ENCODE data around the gene PLK2.

The PLK2 gene

DNA sequence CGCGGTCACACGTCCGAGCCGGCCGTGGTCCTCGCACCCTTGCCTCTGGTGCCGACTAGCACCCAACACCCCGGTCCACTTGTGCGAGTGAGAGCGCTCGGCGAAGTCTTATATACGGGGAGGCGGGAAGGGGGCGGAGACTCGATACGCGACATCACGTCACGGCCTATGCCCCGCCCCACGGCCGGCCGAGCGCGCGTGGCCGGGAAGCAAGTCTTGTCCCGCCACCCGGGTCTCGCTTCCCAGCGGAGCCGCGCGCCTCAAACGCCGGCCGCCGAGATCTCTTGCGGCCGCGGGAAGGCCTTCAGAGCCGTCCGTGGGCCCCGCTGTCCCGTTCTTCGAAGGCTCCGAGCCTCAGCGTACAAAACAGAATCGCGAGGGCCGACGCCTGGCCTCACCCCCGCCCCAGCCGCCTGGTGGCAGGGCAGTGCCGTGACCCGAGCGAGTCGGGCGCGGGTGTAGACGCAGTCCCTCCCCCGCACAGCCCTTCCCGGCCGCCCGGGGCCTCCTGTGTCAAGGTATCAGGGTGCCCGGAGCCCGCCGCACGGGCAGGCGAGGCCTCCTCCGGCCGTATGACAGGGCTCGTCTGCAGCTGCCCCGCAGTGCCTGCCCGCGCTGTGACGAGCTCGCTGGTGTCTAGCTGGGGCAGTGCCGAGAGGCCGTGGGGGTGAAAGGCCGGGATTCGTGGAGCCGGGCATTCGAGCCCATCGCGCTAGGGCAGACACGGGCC lies at the start of gene PLK2:
TSS of gene PLK2 (minus strand) at position 85 of the 730 bp plus-strand sequence. CDS start 127 bp downstream, outside the sequence.
- DNase-seq (ENCODE audit: low spot score): peak; percentile 65

DNA sequence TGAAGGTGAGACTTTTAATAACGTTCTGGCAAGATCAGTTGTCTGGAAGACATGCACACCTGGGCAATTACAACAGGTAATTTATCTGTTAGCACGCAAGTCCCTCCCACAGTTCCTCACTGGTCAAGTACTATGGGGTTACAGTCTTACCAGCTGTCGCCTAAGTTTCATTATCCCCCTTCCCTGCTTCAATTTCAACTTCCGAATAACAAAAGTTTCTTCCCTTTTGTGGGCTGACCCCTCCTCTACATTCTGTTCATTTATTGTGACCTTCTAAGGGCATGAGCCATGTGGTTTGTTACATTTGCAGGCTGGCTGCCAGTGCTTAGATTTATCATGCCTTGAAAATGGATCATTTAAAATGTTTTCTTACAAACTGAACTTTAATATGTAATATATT lies 47.8 kb upstream of the PLK2 start:
- no peak for DNase-seq (ENCODE audit: low spot score)

DNA sequence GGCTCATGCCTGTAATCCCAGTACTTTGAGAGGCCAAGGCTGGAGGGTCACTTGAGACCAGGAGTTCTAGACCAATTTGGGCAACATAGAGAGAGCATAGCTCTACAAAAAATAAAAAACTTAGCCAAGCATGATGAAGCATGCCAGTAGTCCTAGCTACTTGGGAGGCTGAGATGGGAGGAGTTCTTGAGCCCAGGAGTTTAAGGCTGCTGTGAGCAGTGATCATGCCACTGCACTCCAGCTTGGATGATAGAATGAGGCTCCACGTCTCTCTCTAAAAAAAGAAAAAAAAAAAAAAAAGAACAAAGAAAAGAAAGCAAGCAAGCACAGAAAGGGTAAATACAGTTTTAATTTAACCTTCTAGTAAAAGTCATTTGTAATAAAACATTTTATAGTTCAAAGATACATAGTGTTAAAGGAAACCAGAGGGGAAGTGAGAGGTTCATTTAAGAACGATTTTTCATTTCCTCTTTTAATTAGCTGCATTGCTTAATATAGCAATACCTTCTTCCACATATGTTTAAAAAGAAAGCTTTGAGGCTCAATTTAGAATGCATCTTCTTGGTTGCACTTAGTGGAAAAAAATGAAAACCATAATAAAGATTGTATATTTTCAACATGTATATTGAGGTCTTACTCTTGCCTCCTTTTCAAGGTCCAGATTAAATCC lies 46.2 kb upstream of the PLK2 start:
- DNase-seq (ENCODE audit: low spot score): no peak

DNA sequence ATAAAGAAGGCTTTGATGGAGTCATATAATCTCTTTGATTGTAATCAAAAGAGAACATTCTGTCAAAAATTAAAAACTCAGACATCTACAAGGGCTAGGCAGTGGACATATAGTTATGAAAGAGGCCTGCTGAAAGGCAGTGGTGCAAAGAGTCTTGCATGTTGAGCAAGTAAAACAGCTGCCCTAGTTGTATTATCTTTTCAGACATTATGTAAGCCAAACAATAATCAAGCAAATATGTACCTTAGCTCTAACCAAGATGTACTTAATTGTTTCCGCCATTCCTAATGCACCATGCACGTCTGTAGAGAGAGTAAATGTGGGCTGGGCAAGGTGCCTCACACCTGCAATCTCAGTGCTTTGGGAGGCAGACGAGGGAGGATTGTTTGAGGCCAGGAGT lies 45.6 kb upstream of the PLK2 start:
- no peak for DNase-seq (ENCODE audit: low spot score)

DNA sequence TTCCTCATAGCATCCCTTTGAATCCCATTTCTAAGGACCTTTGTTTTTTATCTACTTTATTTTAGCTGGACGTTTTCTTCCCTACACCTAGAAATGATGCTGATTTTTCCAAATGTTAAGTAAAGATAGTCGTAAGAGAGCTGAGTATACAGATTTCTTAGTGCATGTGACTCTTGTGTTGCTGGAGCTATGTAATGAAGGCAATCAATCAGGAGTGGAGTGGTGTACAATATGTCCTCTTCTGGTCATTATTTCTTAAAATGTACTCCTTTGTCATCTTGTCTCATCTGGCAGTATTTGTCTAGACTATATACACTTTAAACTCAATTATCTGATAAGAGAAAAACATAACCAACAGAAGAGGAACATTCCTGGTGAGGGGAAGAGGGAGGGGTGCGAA lies 44.9 kb upstream of the PLK2 start:
- DNase-seq (ENCODE audit: low spot score): no peak

DNA sequence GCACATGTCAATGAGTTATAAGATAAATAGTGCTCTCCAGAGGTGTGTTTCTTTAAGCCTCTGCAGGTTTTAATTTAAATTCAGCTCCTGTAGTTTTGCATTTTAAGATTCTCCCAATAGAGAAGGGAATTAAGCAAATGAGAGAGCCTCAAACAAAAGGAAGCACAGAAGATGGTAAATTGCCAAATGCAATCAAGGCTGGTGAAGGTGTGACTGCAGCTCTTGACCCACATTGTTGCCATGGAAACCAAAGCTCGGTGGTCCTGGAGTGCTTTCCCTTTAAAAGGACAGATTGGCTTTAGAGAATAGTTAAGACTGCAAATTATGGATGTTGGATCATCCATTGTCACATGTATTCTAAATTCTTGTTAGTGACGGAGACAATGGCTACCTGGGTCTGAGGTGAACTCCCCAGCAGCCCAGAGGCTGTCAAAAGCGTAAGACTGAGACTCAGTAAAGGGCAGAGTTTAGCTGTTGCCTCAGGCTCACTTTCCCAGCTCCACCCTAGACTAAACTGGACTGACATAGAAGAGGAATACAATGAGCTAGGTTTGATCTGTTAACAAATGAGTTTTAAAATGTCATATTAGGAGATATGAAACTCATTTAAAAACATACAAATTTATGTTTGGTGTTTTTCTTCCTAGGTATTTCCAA lies 43.6 kb upstream of the PLK2 start:
- DNase-seq (ENCODE audit: low spot score): no peak

DNA sequence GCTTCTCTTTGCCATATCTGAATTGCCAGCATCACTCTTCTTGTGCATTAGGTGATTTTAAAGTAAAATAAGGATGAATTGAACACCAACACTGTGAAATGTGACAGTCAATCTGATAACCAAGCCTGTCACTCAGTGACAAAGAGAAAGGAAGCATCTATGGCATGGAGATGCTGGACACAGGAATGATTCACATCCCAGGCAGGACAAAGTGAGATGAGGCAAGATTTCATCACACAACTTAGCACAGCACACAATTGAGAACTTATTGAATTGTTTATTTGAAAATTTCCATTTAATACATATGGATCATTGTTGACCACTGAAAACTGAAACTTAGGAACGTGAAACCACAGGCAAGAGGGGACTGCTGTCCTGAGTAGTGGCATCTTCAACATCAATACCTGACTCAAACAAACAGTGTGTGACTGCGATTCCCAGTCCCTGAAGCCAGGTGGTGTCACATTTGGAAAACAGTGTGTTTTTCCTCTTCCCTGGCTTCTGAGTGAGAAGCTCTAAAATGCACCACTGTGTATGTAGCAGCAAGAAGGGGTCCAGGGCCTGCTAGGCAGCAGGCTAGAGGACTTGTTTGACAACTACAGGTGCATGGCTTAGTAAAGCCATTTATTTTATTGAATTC lies 42.0 kb upstream of the PLK2 start:
- DNase-seq (ENCODE audit: low spot score): peak; percentile 3

DNA sequence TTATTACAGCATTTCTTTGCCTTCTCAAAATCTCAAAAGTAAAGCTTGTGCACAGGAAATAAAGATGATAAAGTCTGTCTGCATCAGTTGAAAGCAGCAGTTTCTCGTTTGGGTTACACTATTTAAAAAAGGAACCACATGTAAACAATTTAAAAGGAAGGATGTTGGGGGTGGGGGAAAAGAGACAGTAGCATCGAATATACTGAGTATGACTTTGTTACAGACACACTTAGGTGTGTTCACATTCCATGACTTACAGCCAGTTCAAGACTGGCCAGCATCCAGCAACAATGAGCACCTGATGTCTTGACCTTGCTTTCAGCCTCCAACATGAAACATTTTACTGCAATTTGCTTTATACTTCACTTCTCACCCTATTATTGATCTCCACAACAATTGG lies 40.1 kb upstream of the PLK2 start:
- no peak for DNase-seq (ENCODE audit: low spot score)

DNA sequence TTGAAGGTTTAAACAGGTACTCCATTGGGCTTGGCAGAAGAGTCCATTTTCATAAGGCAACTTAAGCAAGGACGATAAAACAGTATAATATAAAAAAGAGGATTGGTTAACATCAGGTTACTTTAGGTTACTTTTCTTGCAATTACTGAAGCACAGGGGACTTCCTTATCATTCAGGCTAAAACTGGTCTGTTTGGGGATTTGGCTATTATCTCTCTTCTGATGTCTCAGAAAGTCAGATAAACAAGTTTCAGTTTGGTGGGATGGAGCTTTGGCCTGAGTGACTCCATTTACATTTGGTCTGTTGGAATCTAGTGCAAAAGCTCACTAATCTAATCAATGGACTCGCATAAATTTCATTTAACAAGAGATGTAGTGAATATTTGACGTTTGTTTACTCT lies 39.3 kb upstream of the PLK2 start:
- no peak for DNase-seq (ENCODE audit: low spot score)

DNA sequence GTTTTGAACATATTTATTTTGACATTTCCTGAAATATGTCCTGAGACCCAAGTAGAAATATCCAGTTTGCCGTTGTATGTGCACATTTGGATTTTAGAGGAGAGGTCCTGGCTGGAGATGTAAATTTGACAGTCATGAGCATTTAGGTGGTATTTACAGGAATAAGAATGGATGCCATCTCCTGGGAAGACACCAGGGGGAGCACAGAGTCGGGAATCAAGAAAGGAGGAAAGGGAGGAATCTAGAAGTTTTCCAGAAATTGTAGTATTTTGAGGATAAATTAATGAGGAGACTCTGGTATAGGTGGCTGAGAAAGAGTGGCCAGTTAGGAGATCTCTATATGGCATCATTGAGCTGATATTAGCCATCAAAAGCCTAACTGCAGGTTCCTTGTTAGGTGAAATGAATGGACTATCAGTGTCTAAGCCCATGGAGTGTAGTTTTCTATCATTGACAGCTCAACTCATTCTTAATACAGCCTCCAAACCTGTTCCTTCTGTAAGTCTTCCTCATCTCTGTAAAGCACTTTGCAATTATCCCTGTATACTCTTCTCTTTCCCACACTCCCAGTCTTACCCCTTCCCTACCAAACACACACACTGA lies 38.6 kb upstream of the PLK2 start:
- DNase-seq (ENCODE audit: low spot score): peak; percentile 7

DNA sequence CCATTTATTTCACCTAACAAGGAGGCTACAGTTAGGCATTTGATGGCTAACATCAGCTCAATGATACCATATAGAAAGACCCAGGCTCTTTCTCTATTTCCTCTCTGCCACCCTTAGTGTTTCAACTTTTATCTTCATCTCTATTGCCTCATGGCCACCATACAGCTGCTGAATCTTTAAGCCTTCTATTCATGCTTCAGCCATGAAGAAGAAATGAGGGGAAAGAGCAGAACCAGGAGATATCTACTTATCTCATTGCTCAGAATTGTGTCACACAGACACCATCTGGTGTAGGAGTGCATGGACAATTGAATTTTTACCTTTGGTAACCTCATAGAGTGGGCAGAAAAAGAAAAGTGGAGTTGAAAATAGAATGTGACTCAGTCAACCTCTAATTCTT lies 38.0 kb upstream of the PLK2 start:
- DNase-seq (ENCODE audit: low spot score): no peak

DNA sequence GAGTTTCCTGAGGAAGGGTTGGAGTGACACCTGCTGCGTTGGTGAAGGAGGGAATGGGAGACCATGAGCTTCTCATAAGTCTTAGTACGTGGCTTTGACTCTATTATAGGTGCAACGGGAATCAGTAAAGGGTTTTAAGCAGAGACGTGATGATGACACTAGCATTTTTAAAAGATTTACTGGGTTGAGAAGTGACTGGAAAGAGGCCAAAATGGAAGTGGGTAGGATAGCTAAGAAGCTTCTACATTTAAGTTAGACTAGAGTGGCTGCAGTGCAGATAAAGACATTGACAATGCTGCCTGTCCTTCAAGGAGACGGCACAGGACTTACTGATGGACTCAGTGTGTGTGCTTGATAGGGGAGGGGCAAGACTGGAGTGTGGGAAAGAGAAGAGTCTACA lies 37.5 kb upstream of the PLK2 start:
- DNase-seq (ENCODE audit: low spot score): no peak

DNA sequence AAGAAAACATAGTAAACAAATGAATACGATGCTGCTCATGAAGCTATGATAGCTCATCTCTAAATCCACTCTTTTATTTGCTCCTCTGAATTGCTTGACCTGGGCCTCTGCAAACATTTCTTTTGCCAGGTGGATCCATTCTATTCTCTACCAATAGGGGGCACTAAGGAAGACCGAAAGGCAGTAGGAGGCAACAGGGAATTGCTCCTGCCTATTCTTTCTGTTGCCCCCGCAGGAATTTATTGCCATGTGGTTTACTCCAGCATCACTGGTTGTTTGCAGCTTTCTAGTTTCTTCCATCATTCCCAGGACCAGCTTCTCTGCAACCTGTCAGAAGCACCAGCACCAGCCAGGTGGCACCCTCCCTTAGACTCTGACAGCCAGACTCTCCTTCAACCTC lies 36.6 kb upstream of the PLK2 start:
- no peak for DNase-seq (ENCODE audit: low spot score)

DNA sequence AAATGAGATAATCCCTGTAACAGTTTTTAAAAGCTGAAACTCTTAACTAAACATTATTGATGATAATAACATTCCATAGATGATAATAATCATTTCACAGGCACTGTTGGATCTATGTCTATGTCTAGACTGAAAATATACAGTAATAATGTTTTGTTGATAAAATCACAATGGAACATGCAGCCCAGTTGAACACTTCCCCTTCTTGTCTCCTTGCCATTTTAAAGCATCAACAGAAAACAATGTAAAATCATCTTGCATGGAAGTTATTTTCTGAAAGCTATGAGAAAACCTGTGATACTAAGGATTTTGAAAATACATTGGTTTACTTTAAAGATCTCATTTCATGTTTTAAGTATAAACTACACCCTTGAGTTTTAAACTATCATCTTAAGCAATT lies 33.3 kb upstream of the PLK2 start:
- no peak for DNase-seq (ENCODE audit: low spot score)

DNA sequence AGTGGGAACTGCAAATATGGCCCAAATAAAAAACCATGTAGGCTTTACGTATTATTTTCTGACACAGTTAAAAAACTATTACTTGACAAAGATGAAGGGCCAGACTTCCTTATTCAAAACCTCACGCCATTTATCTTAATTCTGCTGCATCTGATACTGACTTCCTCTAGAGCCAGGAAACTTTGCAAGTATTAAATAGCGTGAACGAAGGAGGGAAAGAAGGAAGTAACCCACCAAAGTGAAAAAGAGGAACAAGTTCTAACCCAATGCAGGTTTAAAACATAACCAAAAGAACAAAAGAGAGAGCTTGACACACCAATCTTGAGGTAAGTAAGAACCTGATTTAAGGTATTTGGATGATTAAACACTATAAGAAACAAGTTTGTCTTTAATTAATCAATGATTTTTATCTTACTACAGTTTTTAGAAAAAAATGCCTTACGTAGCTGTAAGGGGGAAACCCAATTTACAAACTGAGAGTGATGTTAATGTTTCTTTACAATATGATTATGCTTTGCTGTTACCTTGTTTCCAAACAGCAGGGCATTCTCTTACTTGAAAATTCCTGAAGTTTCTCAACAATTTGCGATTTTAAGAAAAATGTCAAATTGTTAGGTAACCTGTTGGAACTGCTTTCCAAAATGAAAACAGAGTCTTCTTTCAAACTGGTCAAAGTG lies 31.5 kb upstream of the PLK2 start, which contains the start of gene GAPT:
TSS of gene GAPT (plus strand) at position 220 of the 677 bp plus-strand sequence. CDS start 3,102 bp downstream, outside the sequence.
- DNase-seq (ENCODE audit: low spot score): no peak

DNA sequence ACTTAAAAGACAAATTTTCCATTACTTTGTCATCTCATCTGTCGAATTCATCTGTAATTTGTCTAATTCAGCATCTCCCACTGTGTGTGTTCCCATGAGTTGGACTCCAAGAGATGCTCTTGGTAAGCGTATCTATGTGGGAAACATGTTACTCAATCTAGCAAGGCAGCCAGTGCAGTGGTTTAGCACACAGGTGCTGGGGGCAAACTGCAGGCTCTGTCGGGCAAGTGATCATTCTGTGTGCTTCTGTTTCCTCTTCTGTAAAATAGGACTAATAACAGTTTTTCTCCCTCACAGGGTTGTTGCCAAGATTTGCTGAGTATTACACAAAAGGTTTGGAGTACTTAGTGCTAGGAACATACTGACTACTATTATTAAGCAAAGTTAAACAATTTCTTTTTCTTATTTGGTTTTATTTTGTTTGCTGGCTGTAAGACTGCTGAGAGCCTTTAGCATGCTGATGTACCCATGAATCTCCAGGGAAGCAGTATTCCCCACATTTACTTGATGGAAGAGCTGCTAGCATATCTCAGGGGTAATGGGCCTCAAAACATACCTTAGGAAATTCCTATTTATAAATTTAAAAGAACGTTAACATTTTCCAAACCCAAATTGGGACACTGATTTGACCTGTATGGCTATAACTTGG lies 30.6 kb upstream of the PLK2 start:
- DNase-seq (ENCODE audit: low spot score): no peak

DNA sequence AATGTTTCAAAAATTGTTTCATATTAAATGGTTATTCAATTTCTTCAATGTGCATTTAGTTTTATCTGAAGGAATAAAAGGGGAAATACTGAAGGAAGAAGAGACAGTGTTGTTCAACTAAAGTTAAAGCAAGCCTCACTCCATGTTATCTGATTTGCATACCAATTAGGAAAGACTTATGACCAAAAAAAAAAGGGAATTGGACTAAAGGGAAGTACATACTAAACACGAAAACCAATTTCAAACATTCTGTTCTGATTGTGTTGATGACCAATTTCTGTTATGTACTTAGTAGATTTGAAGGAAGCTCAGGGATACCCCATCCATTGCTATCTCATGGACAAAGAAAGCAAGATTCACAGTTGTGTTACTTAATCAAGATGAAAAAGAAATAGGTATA lies 26.4 kb upstream of the PLK2 start:
- no peak for DNase-seq (ENCODE audit: low spot score)

DNA sequence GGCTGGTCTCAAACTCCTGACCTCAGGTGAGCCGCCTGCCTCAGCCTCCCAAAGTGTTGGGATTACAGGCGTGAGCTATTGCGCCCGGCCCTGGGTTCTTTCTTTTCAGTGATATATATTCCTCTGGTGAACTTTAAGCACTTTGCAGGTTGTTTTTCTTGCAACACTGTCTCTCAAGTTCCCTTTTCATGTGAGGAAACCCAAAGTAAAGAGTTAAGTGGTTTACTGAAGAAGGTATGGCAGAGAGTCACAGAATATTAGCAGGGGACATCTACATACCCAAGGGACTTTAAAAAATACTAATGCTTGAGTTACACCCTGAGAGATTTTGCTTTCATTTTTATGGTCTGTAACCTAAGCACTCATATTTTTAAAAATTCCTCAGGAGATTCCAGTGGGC lies 24.6 kb upstream of the PLK2 start:
- no peak for DNase-seq (ENCODE audit: low spot score)

DNA sequence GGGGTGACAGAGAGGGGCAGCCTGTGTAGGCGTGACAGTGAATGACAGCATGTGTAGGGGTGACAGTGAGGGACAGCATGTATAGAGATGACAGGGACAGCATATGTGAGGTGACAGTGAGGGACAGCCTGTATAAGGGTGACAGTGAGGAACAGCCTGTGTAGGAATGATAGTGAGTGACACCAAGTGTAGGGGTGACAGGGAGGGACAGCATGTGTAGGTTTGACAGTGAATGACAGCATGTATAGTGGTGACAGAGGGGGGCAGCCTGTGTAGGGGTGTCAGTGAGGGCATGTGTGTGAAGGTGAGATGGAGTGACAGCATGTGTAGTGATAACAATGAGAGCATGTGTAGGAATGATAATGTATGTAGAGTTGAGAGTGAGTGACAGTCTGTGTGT lies 22.6 kb upstream of the PLK2 start:
- DNase-seq (ENCODE audit: low spot score): no peak

DNA sequence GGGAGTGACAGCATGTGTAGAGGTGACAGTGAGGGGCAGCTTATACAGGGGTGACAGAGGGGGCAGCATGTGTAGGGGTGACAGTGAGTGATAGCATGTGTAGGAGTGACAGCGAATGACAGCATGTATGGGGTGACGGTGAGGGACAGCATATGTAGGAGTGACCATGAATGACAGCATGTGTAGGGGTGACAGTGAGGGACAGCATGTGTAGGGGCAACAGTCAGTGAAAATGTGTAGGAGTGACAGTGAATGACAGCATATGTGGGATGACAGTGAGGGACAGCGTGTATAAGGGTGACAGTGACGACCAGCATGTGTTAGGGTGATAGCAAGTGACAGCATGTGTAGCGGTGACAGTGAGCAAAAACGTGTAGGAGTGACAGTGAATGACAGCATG lies 21.9 kb upstream of the PLK2 start:
- no peak for DNase-seq (ENCODE audit: low spot score)

DNA sequence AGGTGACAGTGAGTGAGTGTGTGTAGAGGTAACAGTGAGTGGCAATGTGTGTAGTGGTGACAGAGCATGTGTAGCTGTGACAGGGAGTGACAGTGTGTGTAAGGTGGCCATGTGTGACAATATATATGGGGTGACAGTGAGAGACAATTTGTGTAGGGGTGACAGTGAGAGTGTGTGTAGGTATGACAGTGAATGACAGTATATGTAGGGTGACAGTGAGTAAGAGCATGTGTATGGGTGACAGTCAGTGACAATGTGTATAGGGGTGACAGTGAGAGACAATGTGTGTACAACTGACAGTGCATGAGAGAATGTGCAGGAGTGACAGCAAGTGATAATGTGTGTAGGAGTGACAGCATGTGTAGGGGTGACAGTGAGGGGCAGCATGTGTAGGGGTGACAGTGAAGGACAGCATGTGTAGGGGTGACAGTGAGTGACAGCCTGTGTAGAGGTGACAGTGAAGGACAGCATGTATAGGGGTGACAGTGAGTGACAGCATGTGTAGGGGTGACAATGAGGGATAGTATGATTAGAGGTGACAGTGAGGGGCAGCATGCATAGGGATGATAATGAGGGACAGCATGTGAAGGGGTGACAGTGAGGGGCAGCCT lies 21.3 kb upstream of the PLK2 start:
- no peak for DNase-seq (ENCODE audit: low spot score)

Measured in HuH-7 (cell line).